Choroid plexus epithelial cell (primary cell): ENCODE data around the gene RNASE3.
"Not testable (repeated sequence)": the region's sequence is repeated elsewhere in the genome, so short reads cannot be mapped to it uniquely, and the experiment has no call there.

ENCODE experiments used
- DNase-seq: peaks from one replicate; pipeline ENCODE4 v3.0.0-alpha.2; 2010; ENCODE audit warnings: low read depth
- H3K4me3 ChIP-seq: 2 replicates; pipeline ENCODE4 v1.5.1; 2011; ENCODE audit warnings: low read depth, mild to moderate bottlenecking, control low read depth, low read length, moderate library complexity
- CTCF ChIP-seq: conservative IDR thresholded peaks from 2 replicates; pipeline ENCODE4 v1.5.1; 2011; ENCODE audit warnings: low read depth, mild to moderate bottlenecking, control low read depth, inconsistent platforms, low read length, moderate library complexity

RNASE3 gene

GRCh38 chr14:20857630-20858261 is 33.4 kb upstream of the RNASE3 start:
- H3K4me3 ChIP-seq = no peak overlapping the region
- peak; percentile 90 for TF ChIP-seq CTCF
- peak; percentile 67 for DNase-seq

GRCh38 chr14:20866194-20866593 is 25.0 kb upstream of the RNASE3 start:
- H3K4me3 ChIP-seq = no peak overlapping the region
- no peak for DNase-seq
- no peak for TF ChIP-seq CTCF

- H3K4me3 ChIP-seq = no peak overlapping the region
- TF ChIP-seq CTCF = peak; percentile 65
- DNase-seq = peak; percentile 28
Measured at GRCh38 chr14:20866963-20867362, 24.2 kb upstream of the RNASE3 start.

GRCh38 chr14:20873370-20874177 is 17.6 kb upstream of the RNASE3 start:
- DNase-seq = peak; percentile 84
- peak; percentile 83 for TF ChIP-seq CTCF
- peak overlapping the region; percentile 28 for H3K4me3 ChIP-seq

- TF ChIP-seq CTCF = no peak
- H3K4me3 ChIP-seq = no peak overlapping the region
- no peak for DNase-seq
Measured at GRCh38 chr14:20877016-20877415, 14.2 kb upstream of the RNASE3 start.

- no peak for TF ChIP-seq CTCF
- H3K4me3 ChIP-seq = no peak overlapping the region
- DNase-seq = no peak
Measured at GRCh38 chr14:20878695-20879094, 12.5 kb upstream of the RNASE3 start.

GRCh38 chr14:20881229-20881628 is 10.0 kb upstream of the RNASE3 start:
- H3K4me3 ChIP-seq, DNase-seq: not testable (repeated sequence)

GRCh38 chr14:20882787-20883186 is 8.4 kb upstream of the RNASE3 start:
- not testable (repeated sequence) for DNase-seq, H3K4me3 ChIP-seq

- not testable (repeated sequence) for DNase-seq, H3K4me3 ChIP-seq
Measured at GRCh38 chr14:20888411-20888810, 2.8 kb upstream of the RNASE3 start.

GRCh38 chr14:20895322-20895721 is 4.1 kb downstream of the RNASE3 start:
- not testable (repeated sequence) for DNase-seq, H3K4me3 ChIP-seq
